Fibroblast of mammary gland (primary cell): Measurements from ENCODE around the gene OCSTAMP.

Source experiments
- DNase-seq: peaks from one replicate; pipeline ENCODE4 v3.0.0-alpha.2; 2010; ENCODE audit warnings: low read depth
- H3K4me3 ChIP-seq: 2 replicates; pipeline ENCODE4 v1.5.1; 2011; ENCODE audit warnings: low read depth, mild to moderate bottlenecking, low read length, moderate library complexity; ENCODE audit not compliant: control insufficient read depth
- TF ChIP-seq, protein P1 (sequence below): conservative IDR thresholded peaks from 2 replicates; pipeline ENCODE4 v1.5.1; 2011; ENCODE audit warnings: low read depth, low read length, inconsistent platforms; ENCODE audit not compliant: control insufficient read depth, insufficient read depth

The OCSTAMP gene

DNA sequence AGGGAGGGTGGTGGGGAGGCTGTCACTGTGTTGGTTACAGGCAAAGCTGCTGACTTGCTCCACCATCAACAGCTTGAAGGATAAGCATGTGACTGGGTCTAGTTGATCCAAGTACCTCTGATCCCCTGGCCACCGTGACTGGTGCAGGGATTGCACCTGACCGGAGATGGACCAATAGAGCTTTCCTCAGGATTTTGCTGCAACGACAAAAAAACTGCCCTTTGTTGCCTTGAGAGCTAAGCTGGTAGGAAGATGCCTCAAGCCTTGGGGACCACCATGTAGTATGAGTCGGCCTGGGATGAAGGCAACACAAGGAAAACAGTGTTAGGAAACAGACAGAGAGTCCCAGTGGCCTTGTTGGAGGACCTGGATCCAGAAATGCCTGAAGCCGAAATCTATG, 1.8 kb downstream of the OCSTAMP start:
- H3K4me3 ChIP-seq: no peak overlapping the region
- DNase-seq: no peak
- TF ChIP-seq, protein P1, sequence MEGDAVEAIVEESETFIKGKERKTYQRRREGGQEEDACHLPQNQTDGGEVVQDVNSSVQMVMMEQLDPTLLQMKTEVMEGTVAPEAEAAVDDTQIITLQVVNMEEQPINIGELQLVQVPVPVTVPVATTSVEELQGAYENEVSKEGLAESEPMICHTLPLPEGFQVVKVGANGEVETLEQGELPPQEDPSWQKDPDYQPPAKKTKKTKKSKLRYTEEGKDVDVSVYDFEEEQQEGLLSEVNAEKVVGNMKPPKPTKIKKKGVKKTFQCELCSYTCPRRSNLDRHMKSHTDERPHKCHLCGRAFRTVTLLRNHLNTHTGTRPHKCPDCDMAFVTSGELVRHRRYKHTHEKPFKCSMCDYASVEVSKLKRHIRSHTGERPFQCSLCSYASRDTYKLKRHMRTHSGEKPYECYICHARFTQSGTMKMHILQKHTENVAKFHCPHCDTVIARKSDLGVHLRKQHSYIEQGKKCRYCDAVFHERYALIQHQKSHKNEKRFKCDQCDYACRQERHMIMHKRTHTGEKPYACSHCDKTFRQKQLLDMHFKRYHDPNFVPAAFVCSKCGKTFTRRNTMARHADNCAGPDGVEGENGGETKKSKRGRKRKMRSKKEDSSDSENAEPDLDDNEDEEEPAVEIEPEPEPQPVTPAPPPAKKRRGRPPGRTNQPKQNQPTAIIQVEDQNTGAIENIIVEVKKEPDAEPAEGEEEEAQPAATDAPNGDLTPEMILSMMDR: no peak

DNA sequence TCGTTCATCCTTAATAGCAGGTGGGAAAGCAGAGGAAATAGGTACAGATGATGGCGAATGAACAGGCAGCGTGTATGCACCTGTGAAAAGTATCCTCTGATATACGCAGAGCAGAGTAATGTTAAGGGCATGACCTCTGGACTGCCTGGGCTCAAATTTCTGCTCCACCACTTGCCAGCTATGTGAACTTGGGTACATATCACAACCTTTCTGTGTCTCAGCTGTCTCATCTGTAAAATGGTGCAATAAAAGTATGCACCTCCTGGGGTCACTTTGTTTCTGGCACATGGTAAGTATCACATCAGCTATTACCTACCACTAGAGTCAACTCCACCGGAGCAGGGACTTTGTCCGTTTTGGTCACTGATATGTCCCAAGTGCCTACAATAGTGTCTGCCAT, 2.5 kb downstream of the OCSTAMP start:
- H3K4me3 ChIP-seq: no peak overlapping the region
- no peak for DNase-seq
- TF ChIP-seq, protein P1: no peak

DNA sequence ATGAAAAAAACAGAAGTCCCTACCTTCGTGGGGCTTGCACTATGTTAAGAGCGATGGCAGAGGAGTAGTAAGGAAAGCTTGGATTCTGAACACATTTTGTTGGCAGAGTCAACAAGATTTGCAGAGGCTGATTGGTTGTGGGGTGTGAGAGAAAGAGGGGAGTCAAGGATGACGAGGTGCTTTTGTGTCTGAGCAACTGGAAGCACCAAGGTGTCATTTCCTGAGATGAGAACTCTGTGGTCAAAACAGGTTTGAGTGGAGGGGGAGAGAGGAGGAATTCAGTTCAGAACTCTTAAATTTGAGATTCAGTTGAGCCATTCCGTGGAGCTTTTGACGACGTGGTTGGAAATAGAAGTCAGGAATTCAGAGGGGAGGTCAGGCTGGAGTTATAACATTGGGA, 3.5 kb downstream of the OCSTAMP start:
- TF ChIP-seq, protein P1: no peak
- DNase-seq: no peak
- no peak overlapping the region for H3K4me3 ChIP-seq

DNA sequence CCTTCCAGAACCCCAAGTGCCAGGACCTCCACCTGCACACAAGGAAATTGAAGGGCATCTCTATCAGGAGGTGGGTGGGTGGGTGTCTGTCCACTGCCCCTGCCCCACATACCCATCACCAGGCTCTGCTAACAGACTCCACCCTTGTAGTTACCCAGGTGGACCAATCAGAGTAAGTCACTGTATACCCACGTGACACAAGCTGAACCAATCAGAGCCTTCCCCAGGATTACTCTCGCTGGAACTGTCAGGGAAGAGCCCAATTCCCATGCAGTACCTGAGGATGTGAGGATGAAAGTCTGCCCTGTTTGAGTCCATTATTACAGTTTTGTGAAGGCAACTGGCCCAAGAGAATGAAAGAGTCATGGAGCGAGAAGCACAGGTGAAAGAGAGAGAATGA, 4.2 kb downstream of the OCSTAMP start:
- TF ChIP-seq, protein P1: no peak
- DNase-seq: no peak
- H3K4me3 ChIP-seq: no peak overlapping the region

DNA sequence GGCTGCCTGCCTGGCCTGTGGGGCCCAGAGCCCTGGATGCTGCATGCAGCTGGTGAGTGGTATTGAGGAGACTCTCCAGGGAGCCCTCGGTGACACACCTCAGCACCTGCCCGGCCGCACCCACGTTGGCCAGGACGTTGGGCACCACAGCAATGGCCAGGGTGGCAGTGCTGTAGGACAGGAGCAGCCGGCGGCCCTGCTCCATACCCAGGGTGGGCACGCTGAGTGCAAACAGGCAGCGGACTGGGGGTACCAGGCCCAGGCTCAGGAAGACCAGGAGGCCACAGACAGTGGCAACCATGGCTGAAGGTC, 4.7 kb downstream of the OCSTAMP start:
- no peak for DNase-seq
- no peak overlapping the region for H3K4me3 ChIP-seq
- TF ChIP-seq, protein P1: no peak

DNA sequence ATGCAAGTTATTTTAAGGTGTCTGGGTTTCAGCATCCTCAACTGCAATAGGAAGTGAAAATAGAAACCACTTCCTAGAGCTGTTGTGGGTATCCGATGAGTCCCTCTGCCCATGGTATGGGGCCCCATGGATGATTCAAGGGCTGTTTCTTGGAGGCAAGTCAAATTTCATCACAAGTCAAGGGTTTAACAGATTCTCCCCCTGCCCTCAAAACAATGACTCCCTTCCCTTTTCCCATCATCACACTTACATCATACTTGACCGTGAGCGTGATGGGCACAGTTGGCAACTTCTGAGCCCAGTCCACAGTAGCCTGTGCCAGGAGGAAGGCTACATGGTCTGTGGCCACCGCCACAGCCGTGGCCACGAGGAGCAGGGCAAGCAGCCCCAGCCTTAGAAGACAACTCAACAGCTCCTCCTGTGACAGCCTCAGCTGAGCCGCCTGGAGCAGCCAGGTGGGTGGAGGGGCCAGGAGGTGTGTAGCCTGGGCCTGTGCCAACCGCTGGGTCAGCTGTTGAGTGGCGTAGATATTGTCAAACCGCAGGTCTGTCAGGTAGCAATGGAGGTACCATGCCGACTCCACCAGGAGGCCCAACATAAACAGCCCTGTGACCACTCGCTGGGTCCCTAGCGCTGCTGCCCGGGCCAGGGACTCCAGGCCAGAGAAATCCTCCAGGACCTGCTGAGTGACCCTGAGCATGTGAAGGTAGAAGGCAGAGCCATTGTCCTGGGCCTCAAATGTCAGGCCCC, 5.2 kb downstream of the OCSTAMP start:
- H3K4me3 ChIP-seq: no peak overlapping the region
- DNase-seq: peak; percentile 68
- TF ChIP-seq, protein P1: no peak

DNA sequence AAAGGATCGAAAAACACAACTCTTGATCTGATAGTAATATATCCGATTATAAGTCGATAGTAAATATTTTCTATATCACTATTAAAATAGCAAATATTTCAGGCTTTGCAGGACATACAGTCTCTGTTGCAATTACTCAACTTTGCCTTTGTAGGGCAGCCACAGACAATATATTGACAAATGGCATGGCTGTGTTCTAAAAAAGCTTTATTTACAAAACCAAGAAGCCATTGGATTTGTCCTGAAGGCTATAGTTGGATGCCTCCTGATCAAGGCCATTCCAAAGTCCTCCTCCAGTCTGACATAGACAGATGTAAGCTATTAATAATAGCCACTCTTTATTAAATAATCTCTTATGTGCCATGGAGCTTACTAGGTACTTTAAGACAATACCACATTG, 5.9 kb downstream of the OCSTAMP start:
- no peak overlapping the region for H3K4me3 ChIP-seq
- peak; percentile 23 for DNase-seq
- TF ChIP-seq, protein P1: peak; percentile 12
